ENCODE measurements around the gene MED20.

- TF ChIP-seq EZH2 (IDR thresholded peaks at IDR 0.05; ENCODE audit: low read length) (no peak), CTCF (optimal IDR thresholded peaks at IDR 0.05 in 1 of 3, IDR thresholded peaks at IDR 0.05 in 1 of 3, conservative IDR thresholded peaks at IDR 0.05 in 1 of 3; ENCODE audit: extremely low read depth in 1 of 3, insufficient read depth in 2 of 3, low read length in 3 of 3) (no peak)
These were observed 19.2 kb upstream of the MED20 start for GRCh38 chr6:41939848-41940758.
